Ovary (tissue), 9 donors: ENCODE results near the gene WDR7. TPM values are rescaled to one million over a fixed set of nuclear protein-coding genes. Genes with fewer than 3 reads are reported as not detected.

Experiments
- DNase-seq, 5 donors: peaks; one replicate each; pipeline ENCODE4 v3.0.0-alpha.2; 2019 to 2020
- H3K27ac ChIP-seq, 2 donors: fragments of 200-600 bp; one replicate each; pipeline versions ENCODE4 v1.5.1 to v1.8.0; 2019 to 2022
- H3K27me3 ChIP-seq: fragments of 200-600 bp; one replicate; pipeline ENCODE4 v1.8.0; 2022
- H3K36me3 ChIP-seq: fragments of 200-600 bp; sonication (generic); one replicate; pipeline ENCODE4 v1.5.1; 2019
- H3K4me1 ChIP-seq: one replicate; pipeline ENCODE4 v1.8.1; 2013; ENCODE audit warnings: mild to moderate bottlenecking, moderate library complexity; ENCODE audit not compliant: insufficient read depth
- H3K4me3 ChIP-seq: fragments of 200-600 bp; sonication (generic); one replicate; pipeline ENCODE4 v1.5.1; 2017
- H3K9me3 ChIP-seq, 2 donors: fragments of 200-600 bp in 1 of 2; sonication (generic) in 1 of 2; one replicate each; pipeline versions ENCODE4 v1.5.1 to v1.8.1; 2013 to 2019; ENCODE audit warnings: mild to moderate bottlenecking in 1 of 2, moderate library complexity in 1 of 2
- CTCF ChIP-seq, 3 donors: fragments of 450-650 bp in 2 of 3; fragments of 200-600 bp in 1 of 3; IDR thresholded peaks; one replicate each; pipeline versions ENCODE4 v1.5.1 to v1.8.0; 2016 to 2022; ENCODE audit warnings: antibody characterized with exemption in 3 of 3, mild to moderate bottlenecking in 1 of 3
- EP300 ChIP-seq: sonication (generic); formaldehyde crosslinking; IDR thresholded peaks from one replicate; pipeline ENCODE4 v1.6.1; 2017; ENCODE audit warnings: antibody characterized with exemption
- POLR2A ChIP-seq: fragments of 450-650 bp; IDR thresholded peaks from one replicate; pipeline ENCODE4 v1.6.1; 2017; ENCODE audit warnings: antibody characterized with exemption, mild to moderate bottlenecking, moderate library complexity
- WGBS, 3 donors: extraction: QIAGEN DNeasy Blood & Tissue Kit in 1 of 3; methylation state at CpG; one replicate each; pipeline versions ENCODE4 v1.1.5 to v1.1.7; 2013 to 2017; 5-methylcytosine and 5-hydroxymethylcytosine counted together
- intact Hi-C, 4 donors: fragments of 100-400 bp; cut with DNase I; formaldehyde crosslinking; loops; one replicate each; pipeline versions ENCODE4 v1.11.0 to v1.15.1; 2022 to 2023
- polyA plus RNA-seq, 2 donors: library from polyadenylated mRNA; stranded (reverse); fragments of 200-250 nt in 1 of 2; fragments of 350-450 nt in 1 of 2; fragmentation: Illumina TruSeq in 1 of 2; extraction: RNeasy Lipid Tissue Mini Kit (QIAGEN cat#74804) in 1 of 2; gene quantifications; one replicate each; pipeline ENCODE4 v1.2.3, GENCODE V29; 2013 to 2014
- total RNA-seq, 7 donors: library from RNA; depleted of rRNA in 2 of 7; stranded (reverse); fragments of >200 nt in 2 of 7; fragmentation: NEBNext Ultra II Directional in 3 of 7; extraction: Animal tissue kit (Norgen Biotek cat#: 25700) in 3 of 7; gene quantifications; one replicate each; pipeline versions ENCODE4 v1.1.0 to v1.2.4, GENCODE V29; 2016 to 2023
- donor health status: DM: no; HTN: no; CAD: no; lungs with moderate emphysema.
- donor health status: DM: no; HTN: no; CAD: no.
- donor health status: Bipolar disorder and iron deficiency.
- donor health status: DM: yes; HTN: yes; CAD: no.
- donor health status: DM: no; HTN: no; CAD: no.
- donor health status: DM: yes; HTN: yes; CAD: no.

WDR7 gene
- total and polyA plus RNA-seq, 9 donors = 4.8 to 29.1 (median 24.7) TPM

GRCh38 chr18:56723068-56723467 is 71.9 kb downstream of the WDR7 start:
- DNase-seq = no peak
- Histone ChIP-seq H3K9me3 (no peaks in the 10 kb centered on the region), H3K27ac (no peak overlapping the region), H3K36me3 (no peaks in the 10 kb centered on the region), H3K4me3 (no peak overlapping the region), H3K4me1 (no peaks in the 10 kb centered on the region), H3K27me3 (no peaks in the 10 kb centered on the region)
- intact Hi-C loops = no loop called here
- WGBS, 3 donors = 90 to 100% (median 97%) methylated on average over 1 of the region's 1 CpG
- no peak for TF ChIP-seq POLR2A
- no peak for TF ChIP-seq CTCF (IDR thresholded peaks at IDR 0.05)
- no peak for TF ChIP-seq EP300

- Histone ChIP-seq H3K4me3 (no peak overlapping the region), H3K36me3 (no peaks in the 10 kb centered on the region), H3K27me3 (no peaks in the 10 kb centered on the region), H3K4me1 (no peaks in the 10 kb centered on the region), H3K27ac (no peak overlapping the region), H3K9me3 (no peaks in the 10 kb centered on the region)
- no peak for DNase-seq
- intact Hi-C loops = no loop called here
- WGBS, 3 donors = 93 to 98% (median 94%) methylated on average over 2 of the region's 2 CpGs
- TF ChIP-seq POLR2A (no peak), CTCF (IDR thresholded peaks at IDR 0.05) (no peak), EP300 (no peak)
Observed at GRCh38 chr18:56723706-56724105, 72.5 kb downstream of the WDR7 start.

GRCh38 chr18:56726906-56727305 is 75.7 kb downstream of the WDR7 start:
- H3K4me3 ChIP-seq = no peak overlapping the region
- WGBS, 3 donors = 92 to 93% (median 92%) methylated on average over 2 of the region's 2 CpGs
- H3K9me3 ChIP-seq = no peaks in the 10 kb centered on the region
- intact Hi-C loops = no loop called here
- H3K27ac ChIP-seq = no peak overlapping the region
- TF ChIP-seq CTCF (IDR thresholded peaks at IDR 0.05) = no peak
- TF ChIP-seq POLR2A = no peak
- TF ChIP-seq EP300 = no peak
- H3K36me3 ChIP-seq = no peaks in the 10 kb centered on the region
- H3K4me1 ChIP-seq = no peaks in the 10 kb centered on the region
- DNase-seq = no peak
- no peaks in the 10 kb centered on the region for H3K27me3 ChIP-seq

- no peak for DNase-seq
- H3K9me3 ChIP-seq = no peaks in the 10 kb centered on the region
- H3K4me3 ChIP-seq = no peak overlapping the region
- H3K4me1 ChIP-seq = no peaks in the 10 kb centered on the region
- intact Hi-C loops = no loop called here
- WGBS, 3 donors = 86 to 96% (median 92%) methylated on average over 5 of the region's 5 CpGs
- no peaks in the 10 kb centered on the region for H3K36me3 ChIP-seq
- no peak overlapping the region for H3K27ac ChIP-seq
- no peaks in the 10 kb centered on the region for H3K27me3 ChIP-seq
- TF ChIP-seq CTCF (IDR thresholded peaks at IDR 0.05) (no peak), EP300 (no peak), POLR2A (no peak)
Observed at GRCh38 chr18:56727399-56727798, 76.2 kb downstream of the WDR7 start.

GRCh38 chr18:56728741-56729140 is 77.6 kb downstream of the WDR7 start:
- TF ChIP-seq EP300 (no peak), CTCF (IDR thresholded peaks at IDR 0.05) (no peak)
- Histone ChIP-seq H3K27me3 (no peaks in the 10 kb centered on the region), H3K36me3 (no peaks in the 10 kb centered on the region), H3K4me1 (no peaks in the 10 kb centered on the region), H3K9me3 (no peaks in the 10 kb centered on the region), H3K27ac (no peak overlapping the region), H3K4me3 (no peak overlapping the region)
- intact Hi-C loops = no loop called here
- 95 to 97% (median 95%) methylated on average over 3 of the region's 3 CpGs for WGBS, 3 donors
- DNase-seq = no peak
